GM12874 (cell line): ENCODE results near the gene RALGPS2.

Source experiments
- CTCF ChIP-seq: IDR thresholded peaks from 2 replicates; pipeline ENCODE4 v1.5.1; 2011; ENCODE audit warnings: low read depth, mild to moderate bottlenecking, control low read depth, low read length, moderate library complexity; ENCODE audit not compliant: insufficient read depth

The RALGPS2 gene

GRCh38 chr1:178919581-178919980 is 194.5 kb downstream of the RALGPS2 start:
- no peak for TF ChIP-seq CTCF

GRCh38 chr1:178921499-178921898 is 196.5 kb downstream of the RALGPS2 start:
- TF ChIP-seq CTCF: no peak

GRCh38 chr1:178923512-178923911 is 198.5 kb downstream of the RALGPS2 start:
- no peak for TF ChIP-seq CTCF

- TF ChIP-seq CTCF: no peak
Measured at GRCh38 chr1:178926046-178926445, 201.0 kb downstream of the RALGPS2 start.

GRCh38 chr1:178927003-178927402 is 202.0 kb downstream of the RALGPS2 start:
- TF ChIP-seq CTCF: no peak

- TF ChIP-seq CTCF: no peak
Measured at GRCh38 chr1:178928041-178928440, 203.0 kb downstream of the RALGPS2 start.

GRCh38 chr1:178928976-178929375 is 203.9 kb downstream of the RALGPS2 start:
- no peak for TF ChIP-seq CTCF
